Liver (tissue), 9 donors: ENCODE measurements around the gene LAMA2. TPM values are rescaled to one million over a fixed set of nuclear protein-coding genes. Genes with fewer than 3 reads are reported as not detected.

Source experiments
- DNase-seq: peaks from one replicate; pipeline ENCODE4 v3.0.0-alpha.2; 2017; ENCODE audit warnings: low spot score
- H3K27ac ChIP-seq, 2 donors: one replicate each; pipeline ENCODE4 v1.7.0; 2013; ENCODE audit warnings: inconsistent platforms in 2 of 2, low read length in 2 of 2, control low read depth in 1 of 2, low read depth in 1 of 2, mild to moderate bottlenecking in 1 of 2
- H3K27me3 ChIP-seq, 4 donors: one replicate each; pipeline versions ENCODE4 v1.6.1 to v1.7.0; 2013; ENCODE audit warnings: low read length in 3 of 4, inconsistent platforms in 1 of 4, mild to moderate bottlenecking in 1 of 4, moderate library complexity in 1 of 4; ENCODE audit not compliant: control insufficient read depth in 4 of 4, insufficient read depth in 4 of 4
- H3K36me3 ChIP-seq, 4 donors: one replicate each; pipeline versions ENCODE4 v1.6.1 to v1.7.0; 2013; ENCODE audit warnings: low read length in 3 of 4, mild to moderate bottlenecking in 3 of 4, low read depth in 1 of 4, moderate library complexity in 1 of 4; ENCODE audit not compliant: control insufficient read depth in 4 of 4, insufficient read depth in 3 of 4
- H3K4me1 ChIP-seq, 4 donors: one replicate each; pipeline versions ENCODE4 v1.6.1 to v1.7.0; 2013; ENCODE audit warnings: low read length in 3 of 4, mild to moderate bottlenecking in 3 of 4, moderate library complexity in 1 of 4; ENCODE audit not compliant: control insufficient read depth in 4 of 4, insufficient read depth in 4 of 4
- H3K4me3 ChIP-seq, 3 donors: one replicate each; pipeline versions ENCODE4 v1.6.1 to v1.7.0; 2013; ENCODE audit warnings: low read length in 3 of 3, control low read depth in 1 of 3, low read depth in 1 of 3, mild to moderate bottlenecking in 1 of 3
- H3K9ac ChIP-seq, 2 donors: one replicate each; pipeline ENCODE4 v1.7.0; 2013; ENCODE audit warnings: low read length in 2 of 2, mild to moderate bottlenecking in 2 of 2, moderate library complexity in 2 of 2, control low read depth in 1 of 2, low read depth in 1 of 2
- H3K9me3 ChIP-seq, 4 donors: one replicate each; pipeline versions ENCODE4 v1.6.1 to v1.7.0; 2013; ENCODE audit warnings: low read length in 3 of 4; ENCODE audit not compliant: control insufficient read depth in 4 of 4
- EGR1 ChIP-seq, 2 donors: IDR thresholded peaks; 2 replicates each; pipeline ENCODE4 v1.6.1; 2016 to 2018; ENCODE audit warnings: antibody characterized with exemption in 2 of 2, low read depth in 2 of 2
- FOXA2 ChIP-seq: IDR thresholded peaks from 2 replicates; pipeline ENCODE4 v1.6.1; 2016; ENCODE audit warnings: antibody characterized with exemption
- HNF4A ChIP-seq, 2 donors: conservative IDR thresholded peaks; 2 replicates each; pipeline ENCODE4 v1.6.1; 2016; ENCODE audit warnings: antibody characterized with exemption in 2 of 2, mild to moderate bottlenecking in 2 of 2
- JUND ChIP-seq, 2 donors: IDR thresholded peaks; 2 replicates each; pipeline ENCODE4 v1.6.1; 2016; ENCODE audit warnings: antibody characterized with exemption in 2 of 2
- NR2F2 ChIP-seq: IDR thresholded peaks from 2 replicates; pipeline ENCODE4 v1.6.1; 2016; ENCODE audit warnings: antibody characterized with exemption
- RAD21 ChIP-seq, 2 donors: IDR thresholded peaks; 2 replicates each; pipeline ENCODE4 v1.6.1; 2016; ENCODE audit warnings: antibody characterized with exemption in 2 of 2, mild to moderate bottlenecking in 2 of 2
- REST ChIP-seq: IDR thresholded peaks from 2 replicates; pipeline ENCODE4 v1.6.1; 2016; ENCODE audit warnings: antibody characterized with exemption, mild to moderate bottlenecking
- RXRA ChIP-seq, 2 donors: IDR thresholded peaks; 2 replicates each; pipeline ENCODE4 v1.6.1; 2017 to 2018; ENCODE audit warnings: antibody characterized with exemption in 2 of 2, mild to moderate bottlenecking in 1 of 2
- SP1 ChIP-seq: IDR thresholded peaks from 2 replicates; pipeline ENCODE4 v1.6.1; 2018; ENCODE audit warnings: antibody characterized with exemption, mild to moderate bottlenecking
- TAF1 ChIP-seq: conservative IDR thresholded peaks from 2 replicates; pipeline ENCODE4 v1.6.1; 2016; ENCODE audit warnings: antibody characterized with exemption, mild to moderate bottlenecking
- WGBS: extraction: QIAGEN DNeasy Blood & Tissue Kit; methylation state at CpG from one replicate; pipeline ENCODE4 v1.1.7; 2013; 5-methylcytosine and 5-hydroxymethylcytosine counted together
- polyA plus RNA-seq, 2 donors: library from polyadenylated mRNA; stranded (reverse) in 1 of 2; unstranded in 1 of 2; fragments of 200-250 nt in 1 of 2; fragments of >200 nt in 1 of 2; fragmentation: Nextera tagmentation in 1 of 2; extraction: Ambion mirVana in 1 of 2; gene quantifications; one replicate each; pipeline versions ENCODE4 v1.2.1 to v1.2.3, GENCODE V29; 2013 to 2015
- total RNA-seq, 2 donors: library from RNA; depleted of rRNA; stranded (reverse); fragments of >200 nt; gene quantifications; one replicate each; pipeline ENCODE4 v1.2.3, GENCODE V29; 2014
- TF ChIP-seq, protein P1 (sequence below): IDR thresholded peaks from 2 replicates; pipeline ENCODE4 v1.6.1; 2016; ENCODE audit warnings: antibody characterized with exemption
- TF ChIP-seq, protein P2 (sequence below): fragments of 150-350 bp; IDR thresholded peaks from 2 replicates; pipeline ENCODE4 v1.5.1; 2017; ENCODE audit warnings: improper control_type of control experiment, low read depth, low read length; ENCODE audit not compliant: missing input control
- TF ChIP-seq, protein P3 (sequence below): IDR thresholded peaks from 2 replicates; pipeline ENCODE4 v1.6.1; 2016; ENCODE audit warnings: antibody characterized with exemption
- TF ChIP-seq, protein P4 (sequence below): IDR thresholded peaks from 2 replicates; pipeline ENCODE4 v1.6.1; 2016; ENCODE audit warnings: antibody characterized with exemption
- donor health status: healthy.
- donor health status: healthy.
- donor health status: healthy.
- donor health status: healthy.
- donor health status: healthy.

Gene LAMA2
- total and polyA plus RNA-seq, 4 donors = 1.3 to 17.0 (median 3.0) TPM

- Histone ChIP-seq H3K36me3 (no peaks in the 10 kb centered on the region), H3K27ac (no peak overlapping the region), H3K9ac (no peak overlapping the region), H3K27me3 (peaks cover 0 to 2% (median 0%) of the 10 kb centered on the region in 4 donors), H3K9me3 (no peaks in the 10 kb centered on the region), H3K4me3 (no peak overlapping the region), H3K4me1 (no peaks in the 10 kb centered on the region)
- no peak for TF ChIP-seq FOXA2
- TF ChIP-seq, protein P1, sequence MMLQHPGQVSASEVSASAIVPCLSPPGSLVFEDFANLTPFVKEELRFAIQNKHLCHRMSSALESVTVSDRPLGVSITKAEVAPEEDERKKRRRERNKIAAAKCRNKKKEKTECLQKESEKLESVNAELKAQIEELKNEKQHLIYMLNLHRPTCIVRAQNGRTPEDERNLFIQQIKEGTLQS = no peak
- no peak for TF ChIP-seq TAF1
- TF ChIP-seq SP1 = no peak
- TF ChIP-seq RAD21 (IDR thresholded peaks at IDR 0.05) = no peak
- TF ChIP-seq NR2F2 = no peak
- TF ChIP-seq REST = no peak
- TF ChIP-seq RXRA (IDR thresholded peaks at IDR 0.05) = no peak
- TF ChIP-seq, protein P2, sequence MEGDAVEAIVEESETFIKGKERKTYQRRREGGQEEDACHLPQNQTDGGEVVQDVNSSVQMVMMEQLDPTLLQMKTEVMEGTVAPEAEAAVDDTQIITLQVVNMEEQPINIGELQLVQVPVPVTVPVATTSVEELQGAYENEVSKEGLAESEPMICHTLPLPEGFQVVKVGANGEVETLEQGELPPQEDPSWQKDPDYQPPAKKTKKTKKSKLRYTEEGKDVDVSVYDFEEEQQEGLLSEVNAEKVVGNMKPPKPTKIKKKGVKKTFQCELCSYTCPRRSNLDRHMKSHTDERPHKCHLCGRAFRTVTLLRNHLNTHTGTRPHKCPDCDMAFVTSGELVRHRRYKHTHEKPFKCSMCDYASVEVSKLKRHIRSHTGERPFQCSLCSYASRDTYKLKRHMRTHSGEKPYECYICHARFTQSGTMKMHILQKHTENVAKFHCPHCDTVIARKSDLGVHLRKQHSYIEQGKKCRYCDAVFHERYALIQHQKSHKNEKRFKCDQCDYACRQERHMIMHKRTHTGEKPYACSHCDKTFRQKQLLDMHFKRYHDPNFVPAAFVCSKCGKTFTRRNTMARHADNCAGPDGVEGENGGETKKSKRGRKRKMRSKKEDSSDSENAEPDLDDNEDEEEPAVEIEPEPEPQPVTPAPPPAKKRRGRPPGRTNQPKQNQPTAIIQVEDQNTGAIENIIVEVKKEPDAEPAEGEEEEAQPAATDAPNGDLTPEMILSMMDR = no peak
- TF ChIP-seq, protein P3, sequence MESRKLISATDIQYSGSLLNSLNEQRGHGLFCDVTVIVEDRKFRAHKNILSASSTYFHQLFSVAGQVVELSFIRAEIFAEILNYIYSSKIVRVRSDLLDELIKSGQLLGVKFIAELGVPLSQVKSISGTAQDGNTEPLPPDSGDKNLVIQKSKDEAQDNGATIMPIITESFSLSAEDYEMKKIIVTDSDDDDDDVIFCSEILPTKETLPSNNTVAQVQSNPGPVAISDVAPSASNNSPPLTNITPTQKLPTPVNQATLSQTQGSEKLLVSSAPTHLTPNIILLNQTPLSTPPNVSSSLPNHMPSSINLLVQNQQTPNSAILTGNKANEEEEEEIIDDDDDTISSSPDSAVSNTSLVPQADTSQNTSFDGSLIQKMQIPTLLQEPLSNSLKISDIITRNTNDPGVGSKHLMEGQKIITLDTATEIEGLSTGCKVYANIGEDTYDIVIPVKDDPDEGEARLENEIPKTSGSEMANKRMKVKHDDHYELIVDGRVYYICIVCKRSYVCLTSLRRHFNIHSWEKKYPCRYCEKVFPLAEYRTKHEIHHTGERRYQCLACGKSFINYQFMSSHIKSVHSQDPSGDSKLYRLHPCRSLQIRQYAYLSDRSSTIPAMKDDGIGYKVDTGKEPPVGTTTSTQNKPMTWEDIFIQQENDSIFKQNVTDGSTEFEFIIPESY = no peak
- no peak for TF ChIP-seq EGR1 (IDR thresholded peaks at IDR 0.05; ENCODE audit: low read depth in 2 of 2)
- WGBS = 72% methylated on average over 1 of the region's 1 CpG
- DNase-seq = no peak
Measured at GRCh38 chr6:129105035-129105434, 222.1 kb downstream of the LAMA2 start.

DNA sequence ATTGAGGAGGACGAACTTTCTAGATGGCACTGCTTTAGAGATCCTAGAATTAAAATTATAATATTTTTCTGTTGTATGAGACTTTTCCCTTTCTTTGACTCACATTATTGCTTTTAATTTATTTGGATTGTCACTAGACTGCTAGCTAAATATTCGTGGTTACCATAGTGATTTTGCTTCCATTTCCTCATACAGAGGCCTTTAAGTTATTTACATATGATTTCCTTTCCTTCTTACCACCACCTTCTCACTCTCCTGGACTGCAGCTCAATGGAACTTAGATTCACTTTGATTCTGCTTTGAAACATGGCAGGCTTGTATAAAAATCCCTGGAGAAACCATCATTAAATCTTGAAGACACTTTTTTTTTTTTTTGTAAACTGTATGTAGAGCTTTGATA is 222.9 kb downstream of the LAMA2 start:
- Histone ChIP-seq H3K36me3 (no peaks in the 10 kb centered on the region), H3K9me3 (no peaks in the 10 kb centered on the region), H3K9ac (no peak overlapping the region), H3K27me3 (peaks cover 0 to 2% (median 0%) of the 10 kb centered on the region in 4 donors), H3K27ac (no peak overlapping the region), H3K4me3 (no peak overlapping the region), H3K4me1 (no peaks in the 10 kb centered on the region)
- WGBS = 43% methylated on average over 2 of the region's 2 CpGs
- DNase-seq = no peak
- no peak for TF ChIP-seq HNF4A (conservative IDR thresholded peaks at IDR 0.05)
- TF ChIP-seq TAF1 = no peak
- TF ChIP-seq EGR1 (IDR thresholded peaks at IDR 0.05; ENCODE audit: low read depth in 2 of 2) = no peak
- TF ChIP-seq, protein P2 = no peak
- TF ChIP-seq NR2F2 = no peak
- TF ChIP-seq FOXA2 = no peak
- no peak for TF ChIP-seq SP1
- TF ChIP-seq, protein P1 = no peak
- TF ChIP-seq REST = no peak
- TF ChIP-seq JUND (IDR thresholded peaks at IDR 0.05) = no peak
- TF ChIP-seq, protein P3 = no peak
- TF ChIP-seq, protein P4, sequence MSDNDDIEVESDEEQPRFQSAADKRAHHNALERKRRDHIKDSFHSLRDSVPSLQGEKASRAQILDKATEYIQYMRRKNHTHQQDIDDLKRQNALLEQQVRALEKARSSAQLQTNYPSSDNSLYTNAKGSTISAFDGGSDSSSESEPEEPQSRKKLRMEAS = no peak
